Activated CD4-positive, alpha-beta T cell treated with anti-CD3 and anti-CD28 coated beads, Interleukin-2, amount 50 U/mL, for 16 hours (primary cell): ENCODE measurements around the gene MAML2.

Experiments used
- DNase-seq: peaks from one replicate; pipeline ENCODE4 v3.0.0-alpha.2; 2020

Gene MAML2

GRCh38 chr11:96342961-96343711 is at the start of gene MAML2:
Gene MAML2, minus strand, starts transcription at chr11:96343195. Its CDS starts 1,300 bp downstream, at chr11:96341895.
- peak; percentile 96 for DNase-seq

- DNase-seq: no peak
Measured at GRCh38 chr11:96391698-96392307, 48.8 kb upstream of the MAML2 start.

GRCh38 chr11:96390488-96390792 is 47.4 kb upstream of the MAML2 start:
- DNase-seq: no peak

- DNase-seq: peak; percentile 98
Measured at GRCh38 chr11:96389720-96390487, 46.9 kb upstream of the MAML2 start, which contains the start of the genes CCDC82 and JRKL. Gene CCDC82, minus strand, starts transcription at chr11:96389912. Its CDS starts 5,165 bp downstream, at chr11:96384747. Gene JRKL, plus strand, starts transcription at chr11:96390013. Its CDS starts 637 bp downstream, at chr11:96390650.

GRCh38 chr11:96388891-96389719 is 46.1 kb upstream of the MAML2 start:
- DNase-seq: no peak

GRCh38 chr11:96385187-96385586 is 42.2 kb upstream of the MAML2 start:
- DNase-seq: no peak

- no peak for DNase-seq
Measured at GRCh38 chr11:96384156-96384555, 41.2 kb upstream of the MAML2 start.

- no peak for DNase-seq
Measured at GRCh38 chr11:96376796-96377195, 33.8 kb upstream of the MAML2 start.

GRCh38 chr11:96373826-96374225 is 30.8 kb upstream of the MAML2 start:
- no peak for DNase-seq

- DNase-seq: no peak
Measured at GRCh38 chr11:96367342-96367741, 24.3 kb upstream of the MAML2 start.

GRCh38 chr11:96366024-96366423 is 23.0 kb upstream of the MAML2 start:
- DNase-seq: no peak

- DNase-seq: no peak
Measured at GRCh38 chr11:96365493-96365892, 22.5 kb upstream of the MAML2 start.

GRCh38 chr11:96361778-96362177 is 18.8 kb upstream of the MAML2 start:
- no peak for DNase-seq

GRCh38 chr11:96358321-96358720 is 15.3 kb upstream of the MAML2 start:
- DNase-seq: no peak

- DNase-seq: peak; percentile 51
Measured at GRCh38 chr11:96357794-96358193, 14.8 kb upstream of the MAML2 start.

- DNase-seq: no peak
Measured at GRCh38 chr11:96356848-96357247, 13.9 kb upstream of the MAML2 start.

GRCh38 chr11:96342014-96342960 is 708 bp downstream of the MAML2 start:
- DNase-seq: no peak

- DNase-seq: peak; percentile 74
Measured at GRCh38 chr11:96341211-96342013, 1.6 kb downstream of the MAML2 start.

- no peak for DNase-seq
Measured at GRCh38 chr11:96340555-96340885, 2.5 kb downstream of the MAML2 start.

- DNase-seq: no peak
Measured at GRCh38 chr11:96339706-96340554, 3.1 kb downstream of the MAML2 start.
